Esophagus muscularis mucosa (tissue), 3 donors: Measurements from ENCODE around the gene HRAS.

Source experiments
- CTCF ChIP-seq, 3 experiments: fragments of 200-600 bp in 2 of 3; fragments of 450-650 bp in 1 of 3; sonication (generic) in 2 of 3; IDR thresholded peaks; one replicate each; pipeline ENCODE4 v1.5.1; 2017 to 2019; ENCODE audit warnings: antibody characterized with exemption in 3 of 3, mild to moderate bottlenecking in 2 of 3, moderate library complexity in 1 of 3
- POLR2A ChIP-seq: fragments of 450-650 bp; IDR thresholded peaks from one replicate; pipeline ENCODE4 v1.6.1; 2017; ENCODE audit warnings: antibody characterized with exemption, moderate library complexity, mild to moderate bottlenecking, low read depth

DNA sequence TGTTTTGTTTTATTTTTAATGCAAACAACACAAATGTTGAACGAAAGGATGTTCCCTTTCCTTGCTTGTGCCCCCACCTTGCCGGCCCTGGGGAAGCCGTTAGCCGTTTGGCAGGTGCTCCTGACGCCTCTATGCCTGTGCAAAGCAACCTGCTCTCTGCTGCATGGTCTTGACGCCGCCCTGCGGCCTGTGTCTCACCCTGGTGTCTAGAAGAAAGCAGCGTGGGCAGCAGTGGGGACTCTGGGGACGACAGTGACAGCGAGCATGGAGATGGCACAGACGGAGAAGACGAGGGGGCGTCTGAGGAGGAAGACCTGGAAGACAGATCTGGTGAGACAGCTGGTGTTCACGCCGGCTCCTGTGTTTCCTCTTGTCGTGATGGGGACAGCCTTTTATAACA lies 46.4 kb upstream of the HRAS start:
- TF ChIP-seq CTCF (IDR thresholded peaks at IDR 0.05) (no peak), POLR2A (no peak)
